Head of caudate nucleus (tissue), 42 donors: ENCODE results near the gene NPM1.
"Not testable (repeated sequence)": the region's sequence is repeated elsewhere in the genome, so short reads cannot be mapped to it uniquely, and the experiment has no call there.

Experiments
- DNase-seq, 42 donors: peaks; one replicate each; pipeline versions ENCODE4 v3.0.0 to v3.0.0-alpha.2; 2020 to 2021; ENCODE audit warnings: mixed read lengths in 7 of 42
- intact Hi-C: fragments of 100-400 bp; cut with DNase I; formaldehyde crosslinking; loops from one replicate; pipeline ENCODE4 v1.15.0; 2022

NPM1 gene, protein sequence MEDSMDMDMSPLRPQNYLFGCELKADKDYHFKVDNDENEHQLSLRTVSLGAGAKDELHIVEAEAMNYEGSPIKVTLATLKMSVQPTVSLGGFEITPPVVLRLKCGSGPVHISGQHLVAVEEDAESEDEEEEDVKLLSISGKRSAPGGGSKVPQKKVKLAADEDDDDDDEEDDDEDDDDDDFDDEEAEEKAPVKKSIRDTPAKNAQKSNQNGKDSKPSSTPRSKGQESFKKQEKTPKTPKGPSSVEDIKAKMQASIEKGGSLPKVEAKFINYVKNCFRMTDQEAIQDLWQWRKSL

DNA sequence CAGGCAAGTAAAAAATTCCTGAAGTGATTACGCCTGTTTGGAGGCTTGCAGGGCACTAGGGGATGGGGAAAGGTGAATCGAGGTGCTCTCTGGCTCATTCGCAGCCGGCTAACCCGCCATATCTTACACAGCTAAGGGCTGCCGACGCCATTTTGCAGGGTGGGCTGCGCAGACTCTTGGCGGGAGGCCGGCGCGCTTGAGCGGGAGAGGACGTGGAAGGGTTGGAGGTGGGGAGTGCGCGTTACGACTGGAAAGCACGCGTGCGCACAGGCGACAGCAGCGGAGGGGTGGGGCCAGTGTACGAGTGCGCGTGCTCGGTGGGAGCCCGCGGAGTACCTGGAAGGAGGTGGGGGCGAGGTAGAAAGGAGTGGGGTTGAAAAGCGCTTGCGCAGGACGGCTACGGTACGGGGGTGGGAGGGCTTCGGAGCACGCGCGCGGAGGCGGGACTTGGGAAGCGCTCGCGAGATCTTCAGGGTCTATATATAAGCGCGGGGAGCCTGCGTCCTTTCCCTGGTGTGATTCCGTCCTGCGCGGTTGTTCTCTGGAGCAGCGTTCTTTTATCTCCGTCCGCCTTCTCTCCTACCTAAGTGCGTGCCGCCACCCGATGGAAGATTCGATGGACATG lies at the start of gene NPM1:
Gene NPM1 (plus strand): TSS at position 505 of the 625 bp plus-strand sequence. CDS start 100 bp downstream, at position 605.
- peak; percentile 87 to 98 (median 95) for DNase-seq
- intact Hi-C loops: loop anchor here (5.0 kb wide), 1 partner anchor 620 kb away; the partner anchor contains the start of gene FBXW11

DNA sequence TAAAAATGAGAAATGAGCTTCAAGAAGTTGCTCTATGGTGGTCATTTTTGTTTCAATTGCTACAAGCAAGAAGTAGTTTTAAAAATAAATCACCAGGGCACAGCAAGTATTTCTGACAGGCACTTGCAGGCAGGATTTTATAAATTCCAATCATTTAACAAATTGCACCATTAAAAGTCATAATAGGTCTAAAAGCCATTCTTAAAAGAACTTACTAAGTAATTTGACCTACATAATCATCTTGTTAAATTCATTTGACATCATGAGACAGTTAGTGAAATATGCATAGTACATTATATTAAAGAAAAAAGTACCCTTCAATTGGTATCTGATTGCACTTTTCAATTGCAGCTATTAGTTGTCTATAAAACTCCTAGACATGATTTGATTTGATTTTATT lies 47.6 kb upstream of the NPM1 start:
- no peak for DNase-seq
- intact Hi-C loops: no loop called here

DNA sequence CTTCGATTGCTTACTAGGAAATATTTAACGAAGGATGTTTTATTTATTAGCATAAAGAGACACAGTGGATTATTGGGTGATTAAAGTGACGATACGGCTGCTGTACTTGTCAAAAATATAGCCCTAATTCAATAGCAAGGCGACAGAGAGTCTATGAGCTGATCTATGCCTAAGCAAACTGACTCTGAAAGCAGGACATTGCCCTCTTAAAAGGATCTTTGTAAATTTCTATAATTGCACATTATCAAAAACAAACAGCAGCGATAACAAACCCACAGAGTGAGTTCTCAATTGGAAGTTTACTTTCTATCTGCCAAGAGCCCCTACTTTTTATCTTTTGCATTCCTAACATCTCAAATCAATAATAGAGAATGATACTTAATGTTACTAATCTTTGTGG lies 47.2 kb upstream of the NPM1 start:
- DNase-seq: no peak
- intact Hi-C loops: no loop called here

DNA sequence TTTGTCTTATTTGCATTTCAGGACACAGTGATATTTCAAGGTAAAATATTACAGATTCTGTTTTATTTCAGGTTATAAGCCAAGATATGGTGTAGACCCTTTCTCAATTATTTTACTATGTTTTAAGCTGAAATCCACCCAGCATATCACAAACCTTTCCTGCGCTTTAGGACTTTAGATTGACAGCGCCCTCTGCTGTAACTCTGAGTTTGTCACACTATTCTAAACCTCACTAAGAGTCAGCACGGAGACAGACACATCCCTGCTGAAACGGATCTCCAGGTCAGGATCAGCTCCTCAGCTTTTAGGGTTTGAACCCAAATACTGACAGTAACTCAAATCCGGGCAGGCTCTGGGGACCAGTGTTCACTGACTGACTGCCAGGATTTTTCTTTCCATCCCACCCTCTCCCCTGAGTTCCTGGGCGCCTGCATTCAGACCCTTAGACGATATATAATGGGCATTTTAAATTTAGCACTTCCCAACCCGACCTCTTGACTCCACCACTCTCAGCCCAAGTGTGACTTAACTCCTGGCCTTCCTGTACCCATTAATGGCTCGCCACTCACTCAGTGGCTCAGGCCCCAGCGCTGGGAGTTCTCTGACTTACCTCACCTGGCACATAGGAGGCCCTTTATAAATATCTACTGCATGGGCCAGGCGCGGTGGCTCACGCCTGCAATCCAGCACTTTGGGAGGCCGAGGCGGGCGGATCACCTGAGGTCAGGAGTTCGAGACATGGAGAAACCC lies 45.1 kb upstream of the NPM1 start:
- intact Hi-C loops: no loop called here
- peak in 30 of 42 donors; percentile 16 to 77 (median 51) for DNase-seq

DNA sequence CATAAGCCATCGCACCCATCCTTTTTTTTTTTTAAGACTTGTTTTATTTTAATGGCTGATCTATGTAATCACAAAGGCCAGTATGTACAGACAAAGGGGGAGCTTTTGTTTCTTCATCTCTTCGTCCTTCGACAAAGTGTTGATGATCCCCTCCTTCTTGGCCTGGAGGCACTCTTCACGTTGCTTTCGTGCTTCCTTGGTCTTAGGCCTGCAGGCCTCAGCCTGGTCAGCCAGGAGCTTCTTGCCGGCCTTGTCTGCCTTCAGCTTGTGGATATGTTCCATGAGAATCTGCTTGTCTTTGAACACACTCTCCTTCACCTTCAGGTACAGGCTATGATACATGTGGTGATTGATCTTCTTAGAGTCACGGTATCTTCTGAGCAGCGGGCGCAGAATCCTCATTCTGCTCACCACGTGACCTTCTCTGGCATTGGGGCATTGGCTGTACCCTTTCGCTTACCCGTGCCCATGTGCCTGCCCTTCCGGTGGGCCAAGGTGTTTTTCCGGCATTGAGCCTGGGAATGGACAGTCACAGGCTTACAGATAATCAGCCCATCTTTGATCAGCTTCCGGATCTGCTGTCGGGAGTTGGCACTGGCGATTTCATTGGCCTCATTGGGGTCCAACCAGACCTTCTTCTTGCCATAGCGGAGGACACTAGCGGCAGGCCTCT lies 42.6 kb upstream of the NPM1 start:
- intact Hi-C loops: no loop called here
- DNase-seq: no peak

DNA sequence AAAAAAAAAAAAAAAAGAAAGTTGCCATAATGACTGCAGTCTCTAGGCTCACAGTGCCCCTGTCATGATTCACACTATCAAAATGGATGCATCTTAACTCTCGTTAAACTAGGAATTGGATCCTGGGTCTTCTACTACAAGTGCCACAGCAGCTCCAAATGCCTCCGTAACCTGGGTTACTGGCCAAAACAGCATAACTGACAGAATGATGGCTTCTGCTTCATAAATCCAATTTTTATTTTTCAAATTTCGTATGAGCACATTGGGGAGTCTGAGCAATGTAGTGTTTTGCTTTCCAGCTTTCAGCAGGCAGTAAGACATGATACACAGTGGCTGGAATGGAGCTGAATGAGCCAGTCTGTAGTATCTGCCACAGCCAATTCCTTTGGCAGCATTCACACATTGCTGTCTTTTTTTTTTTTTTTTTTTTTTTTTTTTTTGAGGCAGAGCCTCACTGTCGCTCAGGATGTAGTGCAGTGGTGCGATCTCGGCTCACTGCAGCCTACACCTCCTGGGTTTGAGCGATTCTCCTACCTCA lies 36.0 kb upstream of the NPM1 start:
- intact Hi-C loops: no loop called here
- DNase-seq: no peak

DNA sequence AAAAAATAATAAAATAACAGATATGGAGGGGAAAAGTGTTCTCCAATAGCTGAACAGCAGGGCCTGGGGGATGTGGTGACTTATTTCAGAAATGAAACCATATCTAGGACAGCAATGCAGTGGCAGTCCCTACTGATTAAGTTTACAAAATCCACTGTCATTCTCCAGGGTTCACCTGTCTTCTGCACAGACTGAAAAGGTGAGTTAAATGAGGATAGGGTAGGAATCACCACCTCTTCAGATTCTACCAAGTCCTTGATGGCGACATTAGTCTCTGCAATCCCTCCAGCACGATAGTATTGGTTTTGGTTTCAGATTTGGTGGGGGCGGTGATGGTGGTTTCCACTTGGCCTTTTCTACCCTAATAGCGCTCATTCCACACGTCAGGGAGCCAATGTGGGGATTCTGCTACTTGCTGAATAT lies 32.3 kb upstream of the NPM1 start:
- no peak for DNase-seq
- intact Hi-C loops: no loop called here

DNA sequence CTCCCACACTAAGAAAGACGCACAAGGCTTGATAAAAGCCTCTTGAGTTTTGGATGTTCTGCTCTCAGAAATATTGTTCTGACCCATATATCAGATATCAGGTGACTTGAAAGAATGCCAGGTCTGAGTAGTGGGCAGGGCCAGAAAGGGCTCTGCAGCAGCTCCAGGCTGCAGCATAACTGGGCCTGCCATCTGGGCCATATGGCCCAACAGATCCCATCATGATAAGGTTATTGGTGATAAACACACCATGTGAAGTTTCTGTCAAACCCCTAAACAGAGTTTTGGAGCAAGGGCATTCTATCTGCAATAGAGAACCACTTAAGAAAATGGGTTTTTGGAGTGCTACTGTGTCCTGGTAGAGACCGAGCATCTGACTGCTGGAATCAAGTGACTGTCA lies 29.8 kb upstream of the NPM1 start:
- DNase-seq: no peak
- intact Hi-C loops: no loop called here

DNA sequence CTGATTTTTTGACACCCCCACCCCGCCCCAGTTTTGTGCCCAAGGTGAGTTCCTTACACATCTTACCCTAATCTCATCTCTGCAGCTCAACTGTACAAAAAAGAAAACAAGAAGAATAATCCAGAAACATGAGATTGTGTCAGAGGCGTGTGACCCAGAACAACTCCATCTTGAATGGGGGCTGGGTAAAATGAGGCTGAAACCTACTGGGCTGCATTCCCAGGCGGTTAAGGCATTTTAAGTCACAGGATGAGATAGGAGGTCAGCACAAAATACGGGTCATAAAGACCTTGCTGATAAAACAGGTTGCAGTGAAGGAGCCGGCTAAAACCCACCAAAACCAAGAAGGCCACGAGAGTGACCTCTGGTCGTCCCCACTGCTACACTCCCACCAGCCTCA lies 26.5 kb upstream of the NPM1 start:
- intact Hi-C loops, DNase-seq: not testable (repeated sequence)

DNA sequence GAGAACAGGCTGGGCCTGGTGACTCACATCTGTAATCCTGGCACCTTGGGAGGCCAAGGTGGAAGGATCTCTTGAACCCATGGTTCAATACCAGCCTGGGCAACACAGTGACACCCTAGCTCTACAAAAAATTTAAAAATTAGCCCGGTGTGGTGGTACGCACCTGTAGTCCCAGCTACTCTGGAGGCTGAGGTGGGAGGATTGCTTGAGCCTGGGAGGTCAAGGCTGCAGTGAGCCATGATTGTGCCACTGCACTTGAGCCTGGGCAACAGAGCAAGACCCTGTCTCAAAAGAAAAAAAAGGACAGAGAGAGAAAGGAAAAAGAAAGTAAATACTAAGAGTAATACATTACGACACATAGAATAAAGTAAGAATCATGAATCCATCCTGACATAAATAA lies 24.4 kb upstream of the NPM1 start:
- intact Hi-C loops, DNase-seq: not testable (repeated sequence)

DNA sequence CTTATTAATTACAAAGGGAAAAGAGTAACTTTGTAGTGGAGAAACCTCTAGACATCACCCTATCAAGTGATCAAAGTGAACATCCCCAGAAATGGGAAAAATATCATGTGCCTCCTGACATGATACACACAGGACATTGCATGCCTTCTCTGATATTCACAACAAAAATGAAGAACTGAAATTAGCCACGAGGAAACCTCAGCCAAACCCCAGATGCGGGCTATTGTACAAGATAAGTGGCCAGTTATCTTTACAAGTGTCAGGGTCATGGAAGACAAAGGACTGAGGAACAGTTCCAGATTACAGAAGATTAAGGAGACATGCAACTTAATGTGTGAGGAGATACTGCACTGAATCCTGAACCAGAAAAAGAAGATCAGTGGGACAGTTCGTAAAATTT lies 23.8 kb upstream of the NPM1 start:
- intact Hi-C loops: no loop called here
- no peak for DNase-seq

DNA sequence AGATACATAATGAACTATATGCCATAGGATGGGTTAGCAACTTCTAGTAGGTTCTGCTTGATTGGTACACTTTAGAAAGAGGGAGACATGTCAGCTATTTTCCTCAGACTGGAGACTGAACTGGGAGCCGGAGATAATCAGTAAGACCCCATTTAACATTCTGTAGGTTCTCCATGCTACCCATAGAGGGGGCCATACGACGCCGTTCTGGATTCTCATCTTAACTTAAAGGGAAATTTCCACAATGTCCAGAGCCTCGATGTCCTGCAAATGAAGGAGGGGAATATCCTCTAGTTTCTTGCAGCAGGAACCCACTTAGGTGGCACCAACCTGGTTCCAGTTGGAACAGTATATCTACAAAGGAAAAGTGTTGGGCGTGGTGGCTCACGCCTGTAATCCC lies 22.3 kb upstream of the NPM1 start:
- no peak for DNase-seq
- intact Hi-C loops: no loop called here

DNA sequence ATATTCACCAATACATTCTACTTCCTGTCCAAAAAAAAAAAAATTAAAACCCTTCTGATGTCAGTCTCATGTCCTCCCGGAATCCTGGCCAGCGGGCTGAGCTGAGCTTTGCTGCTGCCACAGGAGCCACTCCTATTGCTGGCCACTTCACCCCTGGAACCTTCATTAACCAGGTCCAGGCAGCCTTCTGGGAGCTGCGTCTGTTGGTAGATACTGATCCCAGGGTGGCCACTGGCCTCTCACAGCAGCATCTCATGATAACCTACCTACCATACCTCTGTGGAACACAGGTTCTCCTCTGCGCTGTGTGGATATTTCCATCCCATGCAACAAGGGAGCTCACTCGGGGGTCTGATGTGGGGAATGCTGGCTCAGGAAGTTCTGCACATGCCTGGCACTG lies 21.0 kb upstream of the NPM1 start:
- intact Hi-C loops: no loop called here
- peak in 1 of 42 donors; percentile 12 for DNase-seq

DNA sequence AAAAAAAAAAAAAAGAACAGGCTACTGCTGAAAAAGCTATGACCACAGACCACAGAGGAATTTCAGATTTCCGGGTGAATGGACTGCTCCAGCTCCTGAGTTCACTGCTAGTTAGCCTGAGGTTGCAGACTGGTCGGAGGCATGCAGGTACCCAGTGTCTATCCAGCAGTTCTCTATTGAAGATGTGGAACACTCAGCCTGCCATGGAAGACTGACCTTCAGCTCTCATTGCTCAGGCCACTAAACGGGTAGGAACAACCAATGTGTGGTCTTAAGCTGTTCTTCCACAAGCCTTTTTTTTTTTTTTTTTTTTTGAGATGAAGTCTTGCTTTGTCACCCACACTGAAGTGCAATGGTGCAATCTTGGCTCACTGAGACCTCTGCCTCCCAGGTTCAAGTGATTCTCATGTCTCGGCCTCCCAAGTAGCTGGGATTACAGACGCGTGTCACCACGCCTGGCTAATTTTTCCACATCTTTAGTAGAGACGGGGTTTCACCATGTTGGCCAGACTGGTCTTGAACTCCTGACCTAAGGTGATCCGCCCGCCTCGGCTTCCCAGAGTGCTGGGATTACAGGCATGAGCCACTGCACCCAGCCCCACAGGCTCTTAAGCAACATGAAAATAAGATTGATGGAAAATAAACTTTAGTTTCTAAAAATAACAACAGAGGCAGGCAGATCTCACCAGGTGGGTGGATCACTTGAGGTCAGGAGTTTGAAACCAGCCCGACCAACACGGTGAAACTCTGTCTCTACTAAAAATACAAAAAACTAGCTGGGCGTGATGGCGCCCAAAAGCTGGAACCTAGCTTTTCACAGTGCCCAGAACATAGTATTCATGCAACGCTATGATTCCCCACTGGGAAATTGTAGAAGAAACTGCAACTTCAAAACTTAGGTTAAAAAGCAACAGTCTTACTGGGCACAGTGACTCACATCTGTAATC lies 20.0 kb upstream of the NPM1 start:
- intact Hi-C loops: no loop called here
- DNase-seq: peak in 1 of 42 donors; percentile 23

DNA sequence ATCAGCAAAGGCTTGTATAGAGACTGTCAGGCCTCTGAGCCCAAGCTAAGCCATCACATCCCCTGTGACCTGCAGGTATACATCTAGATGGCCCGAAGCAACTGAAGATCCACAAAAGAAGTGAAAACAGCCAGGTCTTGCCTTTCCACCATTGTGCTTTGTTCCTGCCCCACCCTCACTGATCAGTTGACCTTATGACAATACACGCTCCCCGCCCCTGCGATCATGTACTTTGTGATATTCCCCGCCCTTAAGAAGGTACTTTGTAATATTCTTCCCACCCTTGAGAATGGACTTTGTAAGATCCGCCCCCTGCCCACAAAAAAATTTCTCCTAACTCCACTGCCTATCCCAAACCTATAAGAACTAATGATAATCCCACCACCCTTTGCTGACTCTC lies 18.6 kb upstream of the NPM1 start:
- intact Hi-C loops: no loop called here
- peak in 1 of 42 donors; percentile 19 for DNase-seq

DNA sequence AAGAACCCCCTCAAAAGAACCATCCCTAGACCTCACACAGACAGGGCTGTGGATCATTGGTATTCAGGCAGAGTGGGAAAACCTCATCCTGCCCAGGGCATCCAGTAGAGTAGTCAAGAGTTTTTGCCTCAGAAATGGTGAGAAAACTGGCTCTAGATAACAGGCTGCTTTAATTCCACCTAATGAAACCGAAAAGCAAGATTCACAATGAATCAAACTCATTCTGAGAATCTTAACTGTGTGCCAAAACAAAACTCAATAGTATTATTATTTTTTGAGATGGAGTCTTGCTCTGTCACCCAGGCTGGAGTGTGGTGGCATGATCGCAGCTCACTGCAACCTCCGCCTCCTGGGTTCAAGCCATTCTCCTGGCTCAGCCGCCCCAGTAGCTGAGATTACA lies 17.8 kb upstream of the NPM1 start:
- intact Hi-C loops: no loop called here
- DNase-seq: no peak

DNA sequence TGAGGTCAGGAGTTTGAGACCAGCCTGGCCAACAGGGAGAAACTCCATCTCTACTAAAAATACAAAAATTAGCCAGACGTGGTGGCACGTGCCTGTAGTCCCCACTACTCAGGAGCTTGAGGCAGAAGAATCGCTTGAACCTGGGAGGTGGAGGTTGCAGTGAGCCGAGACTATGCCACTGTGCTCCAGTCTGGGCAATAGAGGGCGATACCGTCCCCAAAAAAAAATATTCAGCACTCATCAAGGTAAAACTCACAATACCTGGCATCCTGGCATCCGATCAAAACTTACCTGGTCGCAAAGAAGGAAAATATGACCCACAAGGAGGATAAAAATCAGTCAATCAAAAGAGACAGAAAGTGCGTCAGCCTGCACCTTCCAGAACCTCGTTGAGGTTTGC lies 16.8 kb upstream of the NPM1 start:
- intact Hi-C loops, DNase-seq: not testable (repeated sequence)

DNA sequence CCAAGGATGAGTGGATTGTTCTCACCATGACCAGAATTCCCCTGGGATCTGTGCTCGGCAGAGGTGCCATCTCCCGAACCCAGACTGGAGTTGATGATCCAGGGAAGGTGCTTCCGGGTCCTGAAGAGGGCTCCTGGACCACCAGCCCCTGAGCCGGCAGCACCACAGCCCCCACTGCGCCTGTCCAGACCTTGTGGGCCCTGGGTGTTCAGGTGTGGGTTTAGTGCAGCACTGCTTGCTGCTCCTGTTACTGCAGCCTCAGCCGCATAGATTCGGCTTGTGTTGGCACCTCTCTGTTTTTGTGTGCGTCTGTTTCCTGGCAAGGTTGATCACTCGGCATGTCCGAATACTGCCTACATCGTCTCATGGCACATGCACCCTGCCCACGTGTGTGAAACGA lies 16.3 kb upstream of the NPM1 start:
- intact Hi-C loops: no loop called here
- peak in 1 of 42 donors; percentile 23 for DNase-seq
